GM21529 (cell line): ENCODE results near the gene AGBL4.
A peak's percentile ranks its signal among the peaks of the same experiment; 100 is the strongest.

Experiments
- ATAC-seq: cut with Tn5 transposase; IDR thresholded peaks from one replicate; pipeline ENCODE4 v1.9.1; 2021; ENCODE audit not compliant: unreplicated experiment

AGBL4 gene

GRCh38 chr1:48784301-48784700 is 1239.5 kb downstream of the AGBL4 start:
- ATAC-seq, result no peak

DNA sequence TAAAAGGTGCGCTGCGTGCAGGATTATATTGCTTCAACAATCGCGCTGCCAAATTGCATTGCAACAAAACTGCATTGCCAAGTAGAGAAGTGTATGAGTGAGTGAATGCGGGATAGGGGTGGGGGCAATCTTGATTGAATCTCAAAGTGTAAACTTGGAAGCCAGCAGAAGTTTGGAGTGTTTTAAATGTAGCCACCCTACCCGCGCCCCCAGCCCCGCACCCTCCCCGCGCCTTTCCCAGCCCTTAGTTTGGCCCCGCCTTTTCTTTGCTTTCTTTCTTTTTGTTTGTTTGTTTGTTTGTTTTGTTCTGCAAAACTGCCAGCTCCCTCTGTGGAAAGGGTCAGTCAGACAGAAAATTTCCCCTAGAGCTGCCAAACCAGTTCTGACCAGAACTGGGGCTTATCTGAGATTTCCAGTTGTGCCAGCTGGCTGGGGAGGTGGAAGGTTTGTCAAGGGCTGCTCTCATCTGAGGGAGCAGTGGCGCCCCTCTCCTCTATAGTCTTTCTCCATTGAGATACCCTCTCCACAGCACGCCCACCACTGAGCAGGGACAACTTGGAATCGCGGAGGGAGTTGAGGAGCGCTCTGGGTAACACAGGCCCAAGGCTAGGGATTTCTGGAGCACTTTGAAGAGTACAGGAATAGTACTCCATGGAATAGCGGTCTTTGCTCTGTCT is 1246.4 kb downstream of the AGBL4 start:
- no peak for ATAC-seq

DNA sequence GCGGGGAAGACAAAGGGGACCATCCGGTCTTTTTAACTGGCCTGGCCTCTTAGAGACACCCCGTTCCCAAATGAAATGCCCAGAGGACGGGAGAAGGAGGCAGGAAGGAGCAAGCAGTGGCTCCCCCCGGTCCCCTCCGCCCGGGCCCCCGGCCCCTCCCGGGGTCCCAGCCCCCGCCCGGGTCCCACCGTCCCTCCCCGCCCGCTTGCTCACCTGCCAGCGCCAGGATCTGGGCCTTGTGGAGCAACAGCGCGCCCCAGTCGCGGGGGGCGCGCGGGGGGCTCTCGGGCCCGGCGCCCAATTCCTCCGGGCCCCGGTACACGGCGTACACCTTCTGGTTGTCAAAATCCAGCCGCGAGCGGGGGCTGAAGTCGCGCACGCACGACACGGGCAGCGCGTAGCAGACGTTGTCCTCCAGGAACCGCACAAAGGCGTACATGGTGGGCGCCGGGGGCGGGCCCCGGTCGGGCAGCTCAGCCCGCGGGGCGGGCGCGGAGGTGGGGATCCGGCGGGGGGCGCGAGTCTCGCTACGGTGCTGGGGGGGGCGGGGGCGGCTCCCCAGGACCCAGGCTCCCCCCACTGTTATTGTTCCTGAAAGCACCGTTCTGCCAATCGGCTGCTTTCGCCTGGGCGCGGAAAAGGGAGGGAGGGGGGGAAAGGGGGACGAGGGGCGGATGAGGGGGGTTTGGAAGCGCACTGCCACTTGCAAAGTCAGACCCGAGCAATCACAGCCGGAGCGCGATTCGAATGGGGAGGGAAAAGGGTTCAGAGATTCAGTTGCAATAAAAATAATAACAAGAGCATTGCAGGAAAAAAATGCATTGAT is 1247.1 kb downstream of the AGBL4 start, which contains the start of gene BEND5:
Gene BEND5, minus strand, starts transcription at position 499 of the 826 bp plus-strand sequence. Its CDS starts 60 bp downstream, at position 439.
- no peak for ATAC-seq

DNA sequence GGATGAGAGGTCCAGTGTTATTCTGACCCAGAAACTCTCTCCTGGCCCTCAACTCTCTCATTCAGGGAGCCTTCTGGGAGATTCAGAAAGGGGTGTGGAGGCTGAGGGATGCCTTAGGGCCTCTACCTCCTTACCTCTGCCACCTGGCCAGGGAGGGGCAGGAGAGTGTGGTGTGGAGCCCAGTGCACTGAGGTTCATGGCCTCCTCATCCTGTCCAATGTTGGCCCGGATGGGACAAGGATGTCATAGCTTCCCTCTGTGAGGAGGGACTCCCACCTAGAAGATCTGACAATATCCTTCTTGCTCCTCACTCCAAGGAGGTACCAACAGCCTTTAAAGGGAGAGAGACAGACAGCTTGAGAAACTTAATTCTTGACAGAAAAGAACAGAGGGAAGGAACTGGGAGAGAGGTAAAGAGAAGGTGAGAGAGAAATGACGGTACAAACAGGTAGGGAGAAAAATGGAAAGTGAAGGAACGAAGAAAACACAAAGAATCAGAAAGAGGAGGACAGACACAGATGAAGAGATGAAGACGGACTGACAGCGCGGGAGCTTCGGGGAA is 1247.8 kb downstream of the AGBL4 start:
- ATAC-seq, result no peak

DNA sequence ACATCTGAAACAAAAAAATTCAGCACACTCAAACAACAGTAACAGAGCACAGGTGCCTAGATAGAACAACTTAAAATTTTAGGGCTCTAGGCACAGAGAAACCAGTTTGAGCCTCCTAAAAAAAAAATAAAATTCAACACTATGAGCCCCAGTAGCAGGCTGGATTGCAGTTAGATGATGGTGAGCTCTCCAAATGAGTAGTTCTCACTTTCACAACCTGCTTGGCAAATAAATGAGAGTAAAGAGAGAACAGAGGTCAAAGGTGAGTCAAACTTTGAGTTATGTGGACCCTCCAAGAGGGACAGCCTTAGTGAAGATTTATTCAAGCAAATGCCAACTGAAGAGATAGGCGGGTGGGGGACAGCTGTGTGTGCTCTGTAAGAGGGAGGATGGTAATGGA is 1250.6 kb downstream of the AGBL4 start:
- peak; percentile 50 for ATAC-seq

DNA sequence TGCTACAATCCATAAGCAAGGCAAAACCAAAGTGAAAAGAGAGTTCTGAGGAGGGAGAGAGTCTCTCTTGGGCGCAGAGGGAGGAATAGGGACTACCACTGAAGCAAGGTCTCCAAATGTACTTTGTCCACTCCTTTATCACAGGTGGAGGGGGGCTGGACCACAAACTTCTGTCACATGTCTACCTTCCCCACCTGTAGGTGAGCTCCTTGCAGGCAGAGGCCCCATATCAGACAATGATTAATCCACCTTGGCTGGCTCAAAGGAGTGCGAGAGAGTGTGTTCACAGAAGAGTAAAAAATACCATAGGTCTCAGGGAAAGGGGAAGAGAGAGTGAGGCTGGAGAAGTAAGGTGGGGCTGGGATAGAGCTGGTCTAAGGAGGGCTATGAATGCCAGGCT is 1251.5 kb downstream of the AGBL4 start:
- ATAC-seq, result no peak

- ATAC-seq, result no peak
These were observed 1252.2 kb downstream of the AGBL4 start for GRCh38 chr1:48771561-48771960.

DNA sequence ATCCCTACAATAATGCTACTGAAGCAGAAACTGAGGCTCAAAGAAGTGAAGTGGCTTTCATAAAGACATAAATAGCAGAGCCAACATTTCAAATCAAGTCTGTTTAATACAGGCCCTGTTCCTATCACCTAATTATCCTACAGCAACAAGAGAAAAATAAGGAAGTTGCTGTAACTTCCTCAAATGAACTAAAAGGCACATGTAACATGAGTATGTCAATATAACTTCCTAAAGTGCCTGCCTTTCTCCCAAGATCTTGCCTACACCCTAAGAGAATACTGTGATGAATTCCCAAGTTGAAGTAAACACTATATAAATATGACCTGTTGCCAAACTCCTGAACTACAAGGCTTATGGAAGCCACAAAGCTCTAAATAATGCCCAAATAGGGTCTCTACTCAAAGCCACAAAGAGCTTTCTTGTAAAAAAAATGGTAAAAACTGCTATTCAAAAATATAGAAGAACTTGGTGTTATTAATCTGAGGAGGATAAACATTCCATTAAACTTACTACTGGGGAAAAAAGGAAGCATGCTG is 1255.7 kb downstream of the AGBL4 start:
- ATAC-seq, result no peak

GRCh38 chr1:48765335-48765734 is 1258.4 kb downstream of the AGBL4 start:
- no peak for ATAC-seq

GRCh38 chr1:48761986-48762385 is 1261.8 kb downstream of the AGBL4 start:
- no peak for ATAC-seq

GRCh38 chr1:48761411-48761810 is 1262.3 kb downstream of the AGBL4 start:
- ATAC-seq, result no peak

DNA sequence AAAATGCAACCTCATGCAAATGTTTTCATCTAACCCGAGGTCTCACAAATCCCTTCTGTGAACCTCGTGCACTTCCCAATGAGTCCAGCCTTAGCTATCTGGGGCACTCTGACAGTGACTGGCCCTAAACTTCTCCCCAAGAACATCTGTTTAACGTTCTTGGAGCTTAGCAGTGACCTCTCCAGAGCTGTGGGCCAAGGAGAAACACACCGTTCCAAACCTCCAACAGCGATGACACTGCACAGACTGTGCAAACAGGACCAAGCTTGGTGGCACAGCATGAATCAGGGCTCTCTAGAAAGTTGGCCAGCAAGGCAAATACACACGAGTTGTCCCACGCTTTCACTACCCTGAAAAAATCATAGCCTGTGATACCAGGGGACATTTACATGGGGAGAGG is 1262.9 kb downstream of the AGBL4 start:
- ATAC-seq, result no peak

- ATAC-seq, result no peak
These were observed 1264.8 kb downstream of the AGBL4 start for GRCh38 chr1:48758976-48759375.

GRCh38 chr1:48757363-48757762 is 1266.4 kb downstream of the AGBL4 start:
- no peak for ATAC-seq

- ATAC-seq, result no peak
These were observed 1267.0 kb downstream of the AGBL4 start for GRCh38 chr1:48756683-48757316.

GRCh38 chr1:48753293-48753692 is 1270.5 kb downstream of the AGBL4 start:
- no peak for ATAC-seq

DNA sequence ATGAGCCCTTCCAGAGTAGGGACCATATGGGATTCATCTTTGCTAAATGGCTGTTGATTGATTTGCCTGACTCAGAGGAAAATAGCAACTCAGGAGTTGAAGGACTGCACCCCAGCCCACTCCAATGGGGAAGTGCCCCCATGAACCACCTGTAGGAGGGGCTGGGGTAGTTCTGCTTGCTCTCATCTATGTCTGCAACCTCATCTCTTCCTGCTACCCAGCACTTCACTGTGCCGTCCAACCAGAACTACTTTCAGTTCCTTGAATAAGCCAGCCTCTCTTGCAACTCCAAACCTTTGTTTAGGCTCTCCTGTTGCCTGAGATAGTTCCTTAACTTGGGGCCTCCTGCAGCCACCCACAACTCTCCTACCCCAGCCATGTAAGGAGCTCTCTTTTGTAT is 1273.6 kb downstream of the AGBL4 start:
- ATAC-seq, result peak; percentile 83

DNA sequence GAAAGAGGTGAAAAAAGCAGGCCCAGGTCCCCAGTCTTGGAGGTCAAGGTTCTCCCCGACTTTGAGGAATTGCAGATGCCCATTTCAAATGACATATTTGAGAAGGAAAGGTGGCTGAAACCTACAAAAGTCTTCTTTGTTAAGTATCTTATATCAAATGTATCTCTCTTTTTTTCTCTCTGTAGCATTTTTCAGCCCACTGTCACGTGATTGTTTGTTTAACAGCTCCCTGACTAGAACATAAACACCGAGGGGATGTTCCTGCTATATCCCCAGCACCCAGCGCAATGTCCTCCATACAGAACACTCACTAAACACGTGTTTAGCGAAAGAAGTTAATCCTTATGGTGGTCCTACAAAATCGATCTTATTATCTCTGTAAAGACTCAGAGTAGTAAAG is 1274.7 kb downstream of the AGBL4 start:
- ATAC-seq, result no peak

DNA sequence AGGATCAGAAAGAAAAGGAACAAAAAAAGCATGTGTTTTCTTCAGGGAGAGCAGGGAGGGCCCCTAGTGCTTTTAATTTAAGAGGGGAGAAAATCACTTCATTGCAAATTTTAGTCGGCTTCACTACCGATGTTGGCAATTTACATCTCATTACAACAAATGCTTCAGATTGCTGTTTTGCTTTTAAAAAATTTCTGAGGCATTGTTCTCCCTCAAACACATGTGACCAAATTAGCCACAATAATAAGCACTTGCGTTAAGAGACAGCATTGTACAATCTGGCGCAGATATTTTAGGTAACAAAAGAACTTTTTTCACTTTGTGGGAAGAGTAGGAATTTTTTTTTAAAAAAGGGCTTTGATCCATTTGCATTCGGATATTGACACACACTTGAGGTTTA is 1276.8 kb downstream of the AGBL4 start:
- ATAC-seq, result no peak

DNA sequence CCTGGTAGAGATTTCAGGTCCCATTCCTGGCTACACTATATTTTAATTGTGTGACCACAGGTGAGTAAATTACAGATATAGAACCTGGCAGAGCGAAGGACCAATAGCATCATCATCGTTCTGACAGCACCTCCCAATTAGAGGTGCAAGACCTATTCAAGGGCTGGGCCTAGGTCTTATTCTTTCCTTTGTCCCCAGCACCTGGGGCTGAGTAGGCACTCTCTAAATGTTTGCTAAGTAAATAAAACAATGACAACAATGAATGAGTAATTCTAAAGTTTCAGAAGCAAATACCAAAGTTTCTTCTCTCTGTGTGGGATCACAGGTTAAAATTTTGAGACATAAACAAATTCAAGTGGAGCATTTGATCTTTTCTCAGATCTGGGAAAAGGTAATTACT is 1279.7 kb downstream of the AGBL4 start:
- no peak for ATAC-seq

- ATAC-seq, result no peak
These were observed 1280.3 kb downstream of the AGBL4 start for GRCh38 chr1:48743480-48743879.
